GM21786 (cell line): Measurements from ENCODE around the gene STYX.
A peak's percentile ranks its signal among the peaks of the same experiment; 100 is the strongest.
"Not testable (repeated sequence)": the region's sequence is repeated elsewhere in the genome, so short reads cannot be mapped to it uniquely, and the experiment has no call there.

Experiments used
- ATAC-seq: cut with Tn5 transposase; IDR thresholded peaks from one replicate; pipeline ENCODE4 v1.9.1; 2021; ENCODE audit not compliant: unreplicated experiment

Gene STYX

DNA sequence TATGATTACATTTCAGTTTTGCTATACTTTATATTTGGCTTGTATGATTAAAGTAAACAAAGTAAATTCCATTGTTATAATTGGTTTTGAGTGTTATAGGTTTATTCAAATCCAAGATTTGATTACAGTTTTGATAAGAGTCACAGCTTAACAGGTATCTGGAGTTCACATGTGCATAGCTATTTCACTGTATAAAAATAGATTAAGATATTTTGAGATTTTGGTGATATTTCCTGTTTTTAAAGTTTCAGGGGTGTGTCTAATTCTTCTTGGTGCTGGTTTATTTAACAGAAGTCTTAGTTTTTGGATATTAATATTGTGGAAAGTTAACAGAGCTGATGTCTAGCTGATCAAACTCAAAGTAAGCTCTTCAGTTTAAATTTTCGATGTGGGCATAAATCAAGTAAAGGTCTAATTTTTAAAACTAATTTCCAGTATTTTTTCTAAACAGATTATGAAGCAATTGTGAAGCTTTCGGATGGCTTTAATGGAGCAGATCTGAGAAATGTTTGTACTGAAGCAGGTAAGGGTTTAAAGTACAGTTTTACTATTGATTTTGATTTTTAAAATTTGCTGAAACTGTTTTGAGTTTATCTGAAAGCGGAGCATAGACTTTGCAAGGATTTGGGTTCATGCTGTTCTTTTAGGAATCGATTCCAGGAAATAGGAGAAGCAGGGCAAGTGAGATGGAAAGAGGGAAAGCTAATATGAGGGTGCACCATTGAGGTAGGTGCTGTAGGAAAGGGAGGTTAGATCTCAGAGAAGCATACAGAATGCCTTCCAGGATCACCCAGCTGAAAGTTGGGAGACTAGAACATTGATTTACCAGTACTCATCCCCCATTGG, 6.2 kb upstream of the STYX start:
- no peak for ATAC-seq

DNA sequence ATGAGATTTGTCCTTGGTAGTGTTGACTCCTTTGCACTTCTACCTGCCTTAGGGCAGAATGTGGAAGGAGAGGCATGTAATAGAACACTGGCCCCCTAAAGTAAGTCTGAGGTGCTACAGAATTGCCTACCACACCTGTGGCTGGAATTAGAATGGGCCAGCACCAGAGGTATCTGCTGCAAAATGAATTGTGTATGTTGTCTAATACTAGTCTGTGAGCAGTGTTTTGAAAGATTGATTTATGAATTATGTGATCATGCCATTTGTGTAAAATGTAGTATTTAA, 5.7 kb upstream of the STYX start:
- ATAC-seq, result no peak

GRCh38 chr14:52727509-52727908, 2.5 kb upstream of the STYX start:
- not testable (repeated sequence) for ATAC-seq

GRCh38 chr14:52729035-52729434, 931 bp upstream of the STYX start:
- not testable (repeated sequence) for ATAC-seq

DNA sequence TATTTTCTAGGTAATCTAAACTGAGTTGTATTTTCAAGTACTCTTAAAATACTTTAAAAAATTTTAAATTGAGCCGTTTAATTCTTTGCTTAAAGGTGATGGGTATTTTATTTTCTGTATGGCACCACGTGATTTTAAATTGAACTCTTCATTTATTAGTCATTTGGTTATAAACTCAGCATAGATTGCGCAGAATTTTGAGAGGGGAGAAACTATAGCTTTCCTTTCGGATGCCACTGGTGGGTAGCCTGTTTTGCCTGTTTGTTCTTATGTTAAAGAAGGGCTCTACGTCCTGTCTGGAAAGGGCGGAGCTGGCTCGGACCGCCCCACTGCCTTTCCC, 411 bp upstream of the STYX start:
- ATAC-seq, result no peak

DNA sequence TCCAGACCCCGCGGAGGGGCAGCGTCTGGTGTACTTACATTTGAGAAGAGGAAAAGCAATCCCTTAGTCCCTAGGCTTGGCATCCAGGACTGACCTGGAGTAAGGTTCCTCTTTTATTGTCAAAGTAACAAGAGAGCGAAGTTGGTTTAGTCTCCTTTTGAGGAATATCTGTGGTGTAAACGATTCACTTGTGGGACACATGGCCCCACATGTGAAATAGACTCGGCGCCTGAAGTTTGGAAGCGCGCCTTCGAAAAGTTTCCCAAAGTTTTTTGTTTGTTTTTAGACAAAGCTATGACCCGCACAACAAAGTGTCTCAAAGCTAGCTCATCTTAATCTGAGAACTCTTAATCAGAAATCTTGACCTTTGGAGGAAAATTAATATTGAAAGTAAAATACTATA, 744 bp downstream of the STYX start:
- no peak for ATAC-seq

DNA sequence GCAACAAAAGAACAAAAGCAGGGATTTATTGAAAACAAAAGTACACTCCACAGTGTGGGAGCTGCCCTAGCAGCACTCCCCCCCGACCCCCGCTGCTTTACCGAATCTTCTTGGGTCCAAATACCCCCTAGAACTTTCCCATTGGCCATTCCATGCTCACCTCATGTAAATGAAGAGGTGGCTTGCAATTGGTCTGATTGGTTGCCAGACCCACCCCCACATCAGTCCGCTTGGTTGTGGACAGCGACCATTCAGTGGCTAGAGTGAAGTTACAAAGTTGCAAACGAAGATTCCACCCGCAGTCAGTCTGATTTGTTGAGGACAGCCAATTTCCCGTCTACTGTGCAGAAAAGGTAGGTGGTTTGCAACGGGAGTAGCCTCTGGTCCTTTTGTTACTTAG, 3.9 kb downstream of the STYX start:
- no peak for ATAC-seq

DNA sequence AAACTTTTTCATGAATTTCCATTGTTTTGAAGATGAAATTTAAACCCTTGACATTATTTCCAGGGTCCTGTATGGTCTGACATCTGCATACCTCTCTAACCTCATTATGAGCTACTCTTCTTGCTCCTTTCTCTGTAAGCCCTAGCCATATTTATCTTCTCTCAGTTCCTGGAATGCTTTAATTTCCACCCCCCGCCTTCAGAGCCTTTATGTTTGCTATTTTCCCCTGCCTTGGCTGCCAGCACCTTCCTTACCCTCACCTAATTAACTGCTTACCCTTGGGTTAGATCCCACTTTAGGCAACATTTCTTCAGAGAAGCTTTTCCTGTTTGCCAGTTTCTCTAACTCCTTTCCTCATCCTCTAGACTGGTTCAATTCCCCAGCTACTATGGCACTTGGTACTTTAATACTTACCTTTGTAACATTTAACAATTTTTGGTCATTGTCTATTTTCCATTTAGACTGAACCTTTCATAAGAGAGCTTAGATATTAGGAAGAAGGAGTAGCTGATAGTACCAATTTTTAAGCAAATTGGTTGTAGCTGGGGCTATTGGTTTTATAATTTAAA, 6.0 kb downstream of the STYX start:
- no peak for ATAC-seq

GRCh38 chr14:52738409-52738808, 8.4 kb downstream of the STYX start:
- ATAC-seq, result no peak

- no peak for ATAC-seq
Observed at GRCh38 chr14:52740751-52741150, 10.8 kb downstream of the STYX start.

GRCh38 chr14:52741865-52742264, 11.9 kb downstream of the STYX start:
- peak; percentile 26 for ATAC-seq

DNA sequence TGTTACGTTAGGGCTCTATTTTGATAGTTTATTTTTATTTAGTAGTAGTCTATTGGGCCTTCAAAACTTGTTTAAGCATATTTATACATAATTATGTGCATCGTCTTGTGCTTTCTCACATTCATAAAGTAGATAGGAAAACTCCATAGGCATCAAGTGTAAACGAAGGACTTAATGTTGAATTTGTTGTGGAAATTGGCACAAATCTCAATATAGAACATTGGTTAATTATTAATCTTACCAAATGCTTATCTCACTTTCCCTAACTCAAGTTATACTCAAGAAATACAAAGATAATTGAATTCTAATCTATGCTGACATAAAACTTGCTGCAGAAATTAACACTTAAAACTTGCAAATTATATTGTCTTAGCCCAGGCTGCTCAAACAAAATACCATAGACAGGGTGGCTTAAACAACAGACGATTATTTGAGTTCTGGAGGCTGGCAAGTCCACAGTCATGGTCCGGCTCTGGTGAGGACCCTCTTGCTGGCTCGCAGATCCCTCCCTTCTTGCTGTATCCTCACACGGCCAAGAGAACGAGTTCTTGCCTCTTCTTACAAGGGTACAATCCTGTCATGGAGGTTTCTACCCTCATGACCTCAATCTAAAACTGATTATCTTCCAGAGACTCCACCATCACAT, 18.8 kb downstream of the STYX start:
- no peak for ATAC-seq

DNA sequence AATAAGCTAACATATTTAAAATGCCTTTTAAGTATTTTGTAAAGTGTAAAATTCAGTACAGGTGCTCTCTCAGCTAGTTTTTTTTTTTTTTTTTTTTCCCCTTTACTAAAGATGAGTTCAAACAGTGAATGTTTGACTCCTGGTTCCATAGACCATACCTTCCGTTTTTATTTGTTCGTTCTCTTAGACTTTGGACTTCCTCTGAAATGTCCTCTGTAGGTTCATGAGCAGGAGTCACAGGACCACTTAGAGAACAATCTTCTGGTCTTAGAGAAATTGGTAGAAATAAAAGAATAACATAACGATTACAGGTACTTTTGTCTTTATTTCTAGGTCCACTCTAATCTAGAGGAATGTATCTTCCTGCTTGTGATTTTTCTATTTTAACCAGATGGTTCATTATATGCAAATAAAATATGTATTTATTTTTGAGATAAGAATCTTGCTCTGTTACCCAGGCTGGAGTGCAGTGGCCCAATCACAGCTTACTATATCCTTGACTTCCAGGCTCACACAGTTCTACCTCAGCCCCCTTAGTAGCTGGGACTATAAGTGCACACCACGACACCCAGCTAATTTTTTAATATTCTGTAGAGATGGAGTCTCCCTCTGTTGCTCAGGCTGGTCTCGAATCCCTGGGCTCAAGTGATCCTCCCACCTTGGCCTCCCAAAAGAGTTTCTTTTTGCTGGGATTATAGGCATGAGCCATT, 25.8 kb downstream of the STYX start:
- ATAC-seq, result no peak

DNA sequence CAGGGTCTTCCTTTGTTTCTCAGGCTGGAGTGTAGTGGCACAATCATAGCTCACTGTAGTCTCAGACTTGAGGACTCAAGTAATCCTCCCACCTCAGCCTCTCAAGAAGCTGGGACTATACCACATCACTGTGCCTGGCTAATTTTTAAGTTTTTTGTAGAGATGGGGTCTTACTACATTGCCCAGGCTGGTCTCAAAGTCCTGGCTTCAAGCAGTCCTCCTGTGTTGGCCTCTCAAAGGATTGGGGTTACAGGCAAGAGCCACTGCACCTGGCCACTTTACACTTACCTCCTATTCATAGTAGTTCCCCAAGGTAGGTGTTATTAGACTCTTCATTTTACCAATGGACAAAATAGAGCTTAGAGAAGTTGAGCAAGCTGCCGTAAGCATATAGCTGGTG, 29.2 kb downstream of the STYX start:
- no peak for ATAC-seq

DNA sequence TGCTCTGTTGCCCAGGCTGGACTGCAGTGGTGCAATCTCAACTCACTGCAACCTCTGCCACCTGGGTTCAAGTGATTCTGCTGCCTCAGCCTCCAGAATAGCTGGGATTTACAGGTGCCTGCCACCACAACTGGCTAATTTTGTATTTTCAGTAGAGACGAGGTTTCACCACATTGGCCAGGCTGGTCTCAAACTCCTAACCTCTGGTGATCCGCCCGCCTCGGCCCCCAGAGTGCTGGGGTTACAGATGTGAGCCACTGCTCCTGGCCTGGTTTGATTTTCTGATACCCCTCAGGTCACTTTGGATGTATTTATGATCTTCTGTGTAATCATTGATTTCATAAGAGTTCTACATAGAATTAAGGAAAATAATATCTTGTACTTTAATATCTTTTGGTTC, 33.0 kb downstream of the STYX start:
- ATAC-seq, result not testable (repeated sequence)

DNA sequence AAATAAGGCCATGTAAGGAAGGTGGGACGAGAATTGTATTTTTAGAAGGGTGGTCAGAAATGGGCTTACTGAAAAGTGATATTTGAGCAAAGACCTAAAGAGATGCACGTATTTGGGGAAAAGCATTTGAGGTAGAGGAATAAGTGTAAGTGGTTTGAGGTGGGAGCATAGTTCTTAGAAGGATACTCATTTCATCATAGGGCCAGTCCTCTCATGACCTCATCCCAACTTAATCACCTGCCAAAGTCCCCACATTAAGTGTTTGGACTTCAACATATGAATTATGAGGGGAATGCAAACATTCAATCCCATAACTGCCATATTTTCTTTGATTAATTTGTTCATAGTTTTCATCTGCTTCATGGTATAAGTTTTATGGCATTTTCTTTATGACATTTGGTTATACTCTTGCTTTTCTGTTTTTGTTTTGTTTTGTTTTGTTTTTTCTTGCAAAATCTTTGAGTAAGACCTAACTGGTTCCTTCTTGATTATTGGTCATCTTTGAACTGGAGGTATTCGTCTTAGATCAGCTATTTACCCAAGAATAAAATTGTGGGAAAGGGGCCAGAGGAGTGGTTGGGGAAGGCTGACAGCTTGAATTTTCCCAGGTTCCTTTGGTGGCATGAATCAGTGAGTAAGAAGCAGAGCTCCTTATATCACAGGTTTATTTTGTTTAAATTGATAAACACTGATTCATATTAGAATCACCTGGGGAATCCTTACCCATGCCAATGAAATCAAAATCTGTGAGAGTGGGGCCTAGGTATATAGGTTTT, 37.3 kb downstream of the STYX start:
- no peak for ATAC-seq

GRCh38 chr14:52769887-52770286, 39.9 kb downstream of the STYX start:
- no peak for ATAC-seq

GRCh38 chr14:52776816-52777215, 46.9 kb downstream of the STYX start:
- no peak for ATAC-seq

- no peak for ATAC-seq
Observed at GRCh38 chr14:52778702-52779101, 48.7 kb downstream of the STYX start.

DNA sequence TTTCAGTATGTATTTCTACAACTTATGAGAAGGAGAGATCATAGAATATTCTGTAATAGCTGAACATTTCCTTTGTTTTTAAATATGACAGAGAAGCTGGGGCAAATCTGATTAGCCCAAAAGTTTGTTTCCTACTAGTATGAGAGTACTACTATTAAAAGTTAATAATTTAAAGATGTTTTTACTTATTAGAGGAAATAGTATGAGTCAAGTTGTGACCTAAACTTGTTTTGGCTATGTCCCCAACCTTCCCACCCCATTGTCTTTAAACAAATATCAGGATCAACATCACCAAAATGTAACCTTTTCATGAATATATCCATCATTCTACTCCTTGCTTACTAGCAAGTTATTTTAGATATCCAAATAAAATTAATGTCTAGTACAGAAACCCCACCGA, 50.9 kb downstream of the STYX start:
- ATAC-seq, result no peak

DNA sequence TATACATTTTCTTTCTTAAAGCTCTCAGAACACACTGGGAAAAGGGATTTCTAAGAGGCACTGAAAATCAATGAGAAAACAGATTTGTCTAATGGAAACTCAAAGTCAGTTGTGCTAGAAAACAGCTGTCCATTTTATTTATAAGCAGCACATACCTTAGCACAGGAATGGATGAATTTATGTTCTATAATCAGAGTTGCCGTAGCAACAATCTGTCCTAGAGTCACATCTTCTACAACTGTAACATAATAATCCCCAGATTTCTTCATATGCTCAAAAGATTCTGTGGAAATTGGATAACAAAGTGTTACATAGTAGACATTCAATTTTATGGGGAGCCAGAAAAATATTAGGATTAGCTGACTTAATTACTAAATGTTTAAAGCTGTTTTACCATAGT, 51.7 kb downstream of the STYX start:
- ATAC-seq, result no peak
